ENCODE measurements around the gene EVPL.

GRCh38 chr17:76049239-76049638, 22.1 kb upstream of the EVPL start:
- TF ChIP-seq CTCF (optimal IDR thresholded peaks at IDR 0.05 in 1 of 3, IDR thresholded peaks at IDR 0.05 in 1 of 3, conservative IDR thresholded peaks at IDR 0.05 in 1 of 3; ENCODE audit: extremely low read depth in 1 of 3, insufficient read depth in 2 of 3, low read length in 3 of 3) (no peak), EZH2 (IDR thresholded peaks at IDR 0.05; ENCODE audit: low read length) (no peak)
